ENCODE measurements around the gene RFC3. TPM values are rescaled to one million over a fixed set of nuclear protein-coding genes. Genes with fewer than 3 reads are reported as not detected.

The RFC3 gene
- total RNA-seq, 4 donors from 2014 or later = 5.4 to 32.2 (median 8.7) TPM

- Histone ChIP-seq H3K27me3 (no peaks in the 10 kb centered on the region), H3K36me3 (no peaks in the 10 kb centered on the region), H3K9me3 (no peaks in the 10 kb centered on the region), H3K4me3 (no peak overlapping the region), H3K4me1 (no peaks in the 10 kb centered on the region), H3K27ac (no peak overlapping the region)
- TF ChIP-seq POLR2A (IDR thresholded peaks at IDR 0.05) = no peak
- no peak for TF ChIP-seq CTCF (IDR thresholded peaks at IDR 0.05)
- no peak for DNase-seq
Observed at GRCh38 chr13:33863188-33863789, 45.3 kb downstream of the RFC3 start.

GRCh38 chr13:33865945-33866344, 48.0 kb downstream of the RFC3 start:
- Histone ChIP-seq H3K27ac (no peak overlapping the region), H3K27me3 (no peaks in the 10 kb centered on the region), H3K4me3 (no peak overlapping the region), H3K4me1 (no peaks in the 10 kb centered on the region), H3K36me3 (no peaks in the 10 kb centered on the region), H3K9me3 (no peaks in the 10 kb centered on the region)
- TF ChIP-seq CTCF (IDR thresholded peaks at IDR 0.05) (no peak), POLR2A (IDR thresholded peaks at IDR 0.05) (no peak)
- DNase-seq = no peak

GRCh38 chr13:33867472-33867871, 49.5 kb downstream of the RFC3 start:
- no peak for DNase-seq
- Histone ChIP-seq H3K27me3 (no peaks in the 10 kb centered on the region), H3K36me3 (no peaks in the 10 kb centered on the region), H3K4me3 (no peak overlapping the region), H3K27ac (no peak overlapping the region), H3K9me3 (no peaks in the 10 kb centered on the region), H3K4me1 (no peaks in the 10 kb centered on the region)
- no peak for TF ChIP-seq CTCF (IDR thresholded peaks at IDR 0.05)

GRCh38 chr13:33868343-33868994, 50.5 kb downstream of the RFC3 start:
- Histone ChIP-seq H3K9me3 (no peaks in the 10 kb centered on the region), H3K36me3 (no peaks in the 10 kb centered on the region), H3K4me3 (no peak overlapping the region), H3K27me3 (no peaks in the 10 kb centered on the region), H3K4me1 (no peaks in the 10 kb centered on the region), H3K27ac (no peak overlapping the region)
- DNase-seq = no peak
- no peak for TF ChIP-seq CTCF (IDR thresholded peaks at IDR 0.05)
- no peak for TF ChIP-seq POLR2A (IDR thresholded peaks at IDR 0.05)

- no peak overlapping the region for H3K4me3 ChIP-seq
- no peaks in the 10 kb centered on the region for H3K9me3 ChIP-seq
- no peaks in the 10 kb centered on the region for H3K4me1 ChIP-seq
- no peak for DNase-seq
- no peaks in the 10 kb centered on the region for H3K36me3 ChIP-seq
- H3K27me3 ChIP-seq = no peaks in the 10 kb centered on the region
- H3K27ac ChIP-seq = no peak overlapping the region
- no peak for TF ChIP-seq POLR2A (IDR thresholded peaks at IDR 0.05)
- TF ChIP-seq CTCF (IDR thresholded peaks at IDR 0.05) = no peak
Observed at GRCh38 chr13:33869005-33869404, 51.1 kb downstream of the RFC3 start.

Data from Peyer's patch (tissue), 4 donors.